MCF 10A (cell line): Measurements from ENCODE around the gene TLR10. TPM values are rescaled to one million over a fixed set of nuclear protein-coding genes. Genes with fewer than 3 reads are reported as not detected.
A peak's percentile ranks its signal among the peaks of the same experiment; 100 is the strongest.

ENCODE experiments used
- BruUV-seq: library from RNA; stranded (reverse); fragments of 400-500 nt; replicated peaks from 2 replicates; lab custom pipeline; 2021; lab: Mats Ljungman, UMichigan
- CTCF ChIA-PET: fragments of 300-600 bp; sonication (Branson Sonifier 250); formaldehyde crosslinking; extraction: SDS; loops from one replicate; lab custom pipeline; 2021; ENCODE audit warnings: antibody characterized with exemption, inconsistent platforms; lab: Yijun Ruan, JAX
- POLR2A ChIA-PET: fragments of 300-600, 350-650 bp; sonication (Branson Sonifier 250); formaldehyde crosslinking; extraction: SDS; loops from one replicate; lab custom pipeline; 2020; ENCODE audit warnings: antibody characterized with exemption, inconsistent platforms; lab: Yijun Ruan, JAX
- DNase-seq: peaks from one replicate; pipeline ENCODE4 v3.0.0-alpha.2; 2018; ENCODE audit not compliant: unreplicated experiment
- H3K27ac Mint-ChIP-seq: one replicate; pipeline ENCODE4 v1.8.0; 2022; ENCODE audit warnings: mild to moderate bottlenecking, low read depth, mixed read lengths; ENCODE audit not compliant: unreplicated experiment
- H3K27me3 Mint-ChIP-seq: one replicate; pipeline ENCODE4 v1.8.0; 2022; ENCODE audit warnings: mixed read lengths; ENCODE audit not compliant: insufficient read depth, unreplicated experiment
- H3K36me3 Mint-ChIP-seq: one replicate; pipeline ENCODE4 v1.8.0; 2022; ENCODE audit warnings: mild to moderate bottlenecking, moderate library complexity, mixed read lengths; ENCODE audit not compliant: insufficient read depth, unreplicated experiment
- H3K4me1 Mint-ChIP-seq: one replicate; pipeline ENCODE4 v1.8.0; 2022; ENCODE audit warnings: mixed read lengths; ENCODE audit not compliant: insufficient read depth, unreplicated experiment
- H3K4me3 Mint-ChIP-seq: one replicate; pipeline ENCODE4 v1.8.0; 2022; ENCODE audit warnings: mild to moderate bottlenecking, moderate library complexity, mixed read lengths; ENCODE audit not compliant: unreplicated experiment
- H3K9me3 Mint-ChIP-seq: one replicate; pipeline ENCODE4 v1.8.0; 2022; ENCODE audit warnings: mixed read lengths; ENCODE audit not compliant: unreplicated experiment
- CTCF ChIP-seq: fragments of 200-600 bp; IDR thresholded peaks from one replicate; pipeline ENCODE4 v1.8.0; 2022; ENCODE audit warnings: antibody characterized with exemption, mild to moderate bottlenecking; ENCODE audit not compliant: unreplicated experiment
- intact Hi-C: fragments of 100-400 bp; cut with micrococcal nuclease; formaldehyde crosslinking; loops from 2 replicates; pipeline ENCODE4 v1.14.1; 2022
- total RNA-seq: library from RNA; stranded (reverse); gene quantifications from 2 replicates; pipeline ENCODE4 v1.2.3, GENCODE V29; 2022

Gene TLR10
- total RNA-seq, 1 experiment from 2014 or later: not detected

- no peaks in the 10 kb centered on the region for H3K27me3 Mint-ChIP-seq
- ChIA-PET POLR2A (interaction anchor here (0.8 to 1.6 kb wide), 2 partner anchors 346 to 669 kb away, joined by 3 to 5 read pairs; no protein-coding TSS in a partner anchor), CTCF (interaction anchor here (0.6 to 8.6 kb wide), 18 partner anchors 9 to 750 kb away, joined by 3 to 145 read pairs (median 4); partner anchors contain the start of gene TLR10)
- peaks cover 13% of the 10 kb centered on the region for H3K9me3 Mint-ChIP-seq
- no peak for TF ChIP-seq CTCF
- no TSS peak for BruUV-seq
- intact Hi-C loops: no loop called here
- H3K4me3 Mint-ChIP-seq: no peak overlapping the region
- H3K36me3 Mint-ChIP-seq: no peaks in the 10 kb centered on the region
- no peak overlapping the region for H3K27ac Mint-ChIP-seq
- no peak for DNase-seq
- H3K4me1 Mint-ChIP-seq: peaks cover 16% of the 10 kb centered on the region
Observed at GRCh38 chr4:38730493-38730829, 52.3 kb downstream of the TLR10 start.

GRCh38 chr4:38728631-38729141 is 54.1 kb downstream of the TLR10 start:
- DNase-seq: peak; percentile 42
- BruUV-seq: no TSS peak
- peaks cover 9% of the 10 kb centered on the region for H3K9me3 Mint-ChIP-seq
- POLR2A ChIA-PET: interaction anchor here (0.6 to 1.3 kb wide), 5 partner anchors 14 to 549 kb away, joined by 3 to 7 read pairs (median 4); no protein-coding TSS in a partner anchor
- H3K27ac Mint-ChIP-seq: no peak overlapping the region
- CTCF ChIA-PET: interaction anchor here (0.6 to 8.6 kb wide), 12 partner anchors 10 to 925 kb away, joined by 3 to 145 read pairs (median 3); no protein-coding TSS in a partner anchor
- TF ChIP-seq CTCF: no peak
- no peak overlapping the region for H3K4me3 Mint-ChIP-seq
- H3K4me1 Mint-ChIP-seq: peaks cover 22% of the 10 kb centered on the region
- intact Hi-C loops: no loop called here
- no peaks in the 10 kb centered on the region for H3K36me3 Mint-ChIP-seq
- no peaks in the 10 kb centered on the region for H3K27me3 Mint-ChIP-seq

GRCh38 chr4:38724475-38724808 is 58.3 kb downstream of the TLR10 start:
- BruUV-seq: no TSS peak

More at GRCh38 chr4:38724475-38724808, 58.3 kb downstream of the TLR10 start:
- no peak for TF ChIP-seq CTCF
- H3K9me3 Mint-ChIP-seq: no peaks in the 10 kb centered on the region
- no peaks in the 10 kb centered on the region for H3K36me3 Mint-ChIP-seq
- DNase-seq: no peak
- POLR2A ChIA-PET: no interaction called here
- peaks cover 17% of the 10 kb centered on the region for H3K4me1 Mint-ChIP-seq
- intact Hi-C loops: no loop called here
- no peak overlapping the region for H3K4me3 Mint-ChIP-seq
- no peak overlapping the region for H3K27ac Mint-ChIP-seq
- CTCF ChIA-PET: interaction anchor here (1.5 kb wide), 1 partner anchor 545 kb away, joined by 5 read pairs; no protein-coding TSS in a partner anchor
- H3K27me3 Mint-ChIP-seq: no peaks in the 10 kb centered on the region
